Endothelial cell (in vitro differentiated cells): ENCODE data around the gene SNX11. TPM values are rescaled to one million over a fixed set of nuclear protein-coding genes. Genes with fewer than 3 reads are reported as not detected.

Experiments used
- DNase-seq: peaks from one replicate; pipeline ENCODE4 v3.0.0; 2021; ENCODE audit warnings: low spot score
- H3K27ac Mint-ChIP-seq: one replicate; pipeline ENCODE4 v1.8.0; 2021; ENCODE audit warnings: mixed read lengths, inconsistent platforms; ENCODE audit not compliant: unreplicated experiment
- H3K27me3 Mint-ChIP-seq: one replicate; pipeline ENCODE4 v1.8.0; 2021; ENCODE audit warnings: mild to moderate bottlenecking, moderate library complexity, mixed read lengths, inconsistent platforms; ENCODE audit not compliant: unreplicated experiment
- H3K36me3 Mint-ChIP-seq: one replicate; pipeline ENCODE4 v1.8.0; 2021; ENCODE audit warnings: mild to moderate bottlenecking, low read depth, mixed read lengths, inconsistent platforms; ENCODE audit not compliant: unreplicated experiment
- H3K4me1 Mint-ChIP-seq: one replicate; pipeline ENCODE4 v1.8.0; 2021; ENCODE audit warnings: mild to moderate bottlenecking, mixed read lengths, inconsistent platforms; ENCODE audit not compliant: unreplicated experiment
- H3K4me3 Mint-ChIP-seq: one replicate; pipeline ENCODE4 v1.8.0; 2021; ENCODE audit warnings: mild to moderate bottlenecking, mixed read lengths, inconsistent platforms; ENCODE audit not compliant: unreplicated experiment
- H3K9me3 Mint-ChIP-seq: one replicate; pipeline ENCODE4 v1.8.0; 2021; ENCODE audit warnings: mixed read lengths, inconsistent platforms; ENCODE audit not compliant: unreplicated experiment
- CTCF ChIP-seq: fragments of 200-600 bp; sonication (generic); IDR thresholded peaks from one replicate; pipeline ENCODE4 v1.5.0; 2021; ENCODE audit warnings: antibody characterized with exemption; ENCODE audit not compliant: unreplicated experiment
- long read RNA-seq: library from polyadenylated mRNA; unstranded; transcript quantifications from one replicate; pipeline ENCODE4 v2.0.0, GENCODE V29; 2020; ENCODE audit not compliant: unreplicated experiment
- total RNA-seq: library from RNA; stranded (reverse); fragmentation: NEBNext Ultra II Directional; extraction: Animal tissue kit (Norgen Biotek cat#: 25700); gene quantifications from one replicate; pipeline ENCODE4 v1.2.1, GENCODE V29; 2021; ENCODE audit not compliant: unreplicated experiment

The SNX11 gene
- total RNA-seq, result 16.6 TPM
- long read RNA-seq, transcript SNX11-201 (7 exons, 2,315 nt), result major isoform, 8 of 15 reads
- long read RNA-seq, partial matches to known transcripts, result 0 of 15 reads
- long read RNA-seq, other reads (novel, unspliced or antisense), result 4 of 15 reads

- Mint-ChIP-seq H3K4me1 (peaks cover 16% of the 10 kb centered on the region), H3K27ac (peak within 1 kb of the TSS; percentile 85), H3K9me3 (no peaks in the 10 kb centered on the region), H3K27me3 (peaks cover 4% of the 10 kb centered on the region), H3K36me3 (no peaks in the 10 kb centered on the region), H3K4me3 (peak within 1 kb of the TSS; percentile 90)
- no peak for TF ChIP-seq CTCF
- peak; percentile 91 for DNase-seq
These were observed at the start of gene SNX11 for GRCh38 chr17:48107137-48108055. Gene SNX11, plus strand, starts transcription at chr17:48107766. Its CDS starts 4,278 bp downstream, at chr17:48112044.

- H3K9me3 Mint-ChIP-seq, result no peaks in the 10 kb centered on the region
- H3K27ac Mint-ChIP-seq, result peak overlapping the region; percentile 43
- peak overlapping the region; percentile 73 for H3K4me3 Mint-ChIP-seq
- H3K27me3 Mint-ChIP-seq, result peaks cover 4% of the 10 kb centered on the region
- no peak for TF ChIP-seq CTCF
- H3K4me1 Mint-ChIP-seq, result peaks cover 60% of the 10 kb centered on the region
- peaks cover 71% of the 10 kb centered on the region for H3K36me3 Mint-ChIP-seq
- no peak for DNase-seq
These were observed 49.0 kb upstream of the SNX11 start for GRCh38 chr17:48058393-48059124.

GRCh38 chr17:48059125-48059668 lies 48.4 kb upstream of the SNX11 start:
- Mint-ChIP-seq H3K4me1 (peaks cover 56% of the 10 kb centered on the region), H3K27ac (peak overlapping the region; percentile 43), H3K36me3 (peaks cover 67% of the 10 kb centered on the region), H3K9me3 (no peaks in the 10 kb centered on the region), H3K27me3 (peaks cover 4% of the 10 kb centered on the region), H3K4me3 (peak overlapping the region; percentile 73)
- DNase-seq, result no peak
- TF ChIP-seq CTCF, result no peak

GRCh38 chr17:48060249-48060648 lies 47.3 kb upstream of the SNX11 start:
- peak overlapping the region; percentile 75 for H3K4me3 Mint-ChIP-seq
- no peak for DNase-seq
- no peak overlapping the region for H3K27ac Mint-ChIP-seq
- peaks cover 66% of the 10 kb centered on the region for H3K36me3 Mint-ChIP-seq
- H3K27me3 Mint-ChIP-seq, result peaks cover 4% of the 10 kb centered on the region
- H3K4me1 Mint-ChIP-seq, result peaks cover 52% of the 10 kb centered on the region
- TF ChIP-seq CTCF, result no peak
- no peaks in the 10 kb centered on the region for H3K9me3 Mint-ChIP-seq
